Stimulated activated CD4-positive, alpha-beta T cell treated with anti-CD3 and anti-CD28 coated beads, Interleukin-1b, Interleukin-23, amount 100 ng/mL, for 4 hours (primary cell): Measurements from ENCODE around the gene PIN1.

Experiments used
- DNase-seq, 2 donors: peaks; one replicate each; pipeline ENCODE4 v3.0.0-alpha.2; 2020; ENCODE audit warnings: low read depth in 2 of 2

PIN1 gene

GRCh38 chr19:9885077-9885552 lies 50.0 kb downstream of the PIN1 start:
- no peak for DNase-seq

- DNase-seq, result no peak
These were observed 56.7 kb downstream of the PIN1 start for GRCh38 chr19:9891609-9892373.
